Activated T-helper 2 cell treated with anti-CD3 and anti-CD28 coated beads, Interferon-gamma antibody, Interleukin-2, Interleukin-4, amounts not matched to agents 10 μg/mL and 5 μg/mL and 100 μg/mL, durations not matched to agents 14 hours and 24 hours and 36 hours (primary cell): Measurements from ENCODE around the gene TNFSF11. TPM values are rescaled to one million over a fixed set of nuclear protein-coding genes. Genes with fewer than 3 reads are reported as not detected.

Experiments used
- DNase-seq: peaks from one replicate; pipeline ENCODE4 v3.0.0; 2021; ENCODE audit warnings: low spot score
- H3K27ac Mint-ChIP-seq: one replicate; pipeline ENCODE4 v1.8.0; 2021; ENCODE audit warnings: mixed read lengths
- H3K27me3 Mint-ChIP-seq: one replicate; pipeline ENCODE4 v1.8.0; 2021; ENCODE audit warnings: low read depth, mixed read lengths
- H3K36me3 Mint-ChIP-seq: one replicate; pipeline ENCODE4 v1.8.0; 2021; ENCODE audit warnings: low read depth, mixed read lengths
- H3K4me1 Mint-ChIP-seq: one replicate; pipeline ENCODE4 v1.8.0; 2021; ENCODE audit warnings: low read depth, mixed read lengths
- H3K4me3 Mint-ChIP-seq: one replicate; pipeline ENCODE4 v1.8.0; 2021; ENCODE audit warnings: low read depth, mild to moderate bottlenecking, moderate library complexity, mixed read lengths
- H3K9me3 Mint-ChIP-seq: one replicate; pipeline ENCODE4 v1.8.0; 2021; ENCODE audit warnings: mixed read lengths
- intact Hi-C: fragments of 100-400 bp; cut with micrococcal nuclease; formaldehyde crosslinking; loops from one replicate; pipeline ENCODE4 v1.15.1; 2023
- total RNA-seq: library from RNA; stranded (reverse); gene quantifications from 2 replicates; pipeline ENCODE4 v1.2.3, GENCODE V29; 2022

Gene TNFSF11
- total RNA-seq, 1 donor from 2014 or later: 5.0 TPM

DNA sequence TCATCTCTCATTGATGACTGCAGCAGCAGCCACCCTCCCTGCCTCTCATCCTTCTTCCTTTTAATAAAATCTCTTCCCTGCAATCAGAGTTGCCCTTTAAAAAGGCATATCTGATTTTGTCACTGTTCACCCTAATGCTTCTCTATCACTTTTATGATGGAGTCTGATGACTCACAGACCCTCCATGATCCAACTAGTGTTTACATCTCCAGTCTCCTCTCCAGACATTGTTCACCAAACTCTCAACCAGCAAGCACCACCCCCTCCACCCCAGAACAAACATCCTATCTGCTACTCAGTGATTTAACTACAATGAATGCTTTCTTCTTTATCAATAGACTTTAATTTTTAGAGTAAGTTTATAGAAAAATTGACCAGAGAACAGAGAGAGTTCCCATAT is 59.5 kb downstream of the TNFSF11 start:
- H3K27ac Mint-ChIP-seq: no peak overlapping the region
- DNase-seq: no peak
- H3K4me1 Mint-ChIP-seq: no peaks in the 10 kb centered on the region
- H3K9me3 Mint-ChIP-seq: no peaks in the 10 kb centered on the region
- intact Hi-C loops: no loop called here
- no peaks in the 10 kb centered on the region for H3K36me3 Mint-ChIP-seq
- peaks cover 13% of the 10 kb centered on the region for H3K27me3 Mint-ChIP-seq
- H3K4me3 Mint-ChIP-seq: no peak overlapping the region

GRCh38 chr13:42638101-42638500 is 64.1 kb downstream of the TNFSF11 start:
- H3K4me1 Mint-ChIP-seq: no peaks in the 10 kb centered on the region
- peaks cover 14% of the 10 kb centered on the region for H3K27me3 Mint-ChIP-seq
- H3K36me3 Mint-ChIP-seq: no peaks in the 10 kb centered on the region
- H3K4me3 Mint-ChIP-seq: no peak overlapping the region
- H3K9me3 Mint-ChIP-seq: peaks cover 6% of the 10 kb centered on the region
- no peak overlapping the region for H3K27ac Mint-ChIP-seq
- DNase-seq: no peak
- intact Hi-C loops: no loop called here

GRCh38 chr13:42638886-42639285 is 64.9 kb downstream of the TNFSF11 start:
- no peak overlapping the region for H3K4me3 Mint-ChIP-seq
- peaks cover 10% of the 10 kb centered on the region for H3K27me3 Mint-ChIP-seq
- H3K9me3 Mint-ChIP-seq: peaks cover 6% of the 10 kb centered on the region
- DNase-seq: no peak
- H3K4me1 Mint-ChIP-seq: no peaks in the 10 kb centered on the region
- H3K27ac Mint-ChIP-seq: no peak overlapping the region
- intact Hi-C loops: no loop called here
- H3K36me3 Mint-ChIP-seq: no peaks in the 10 kb centered on the region

GRCh38 chr13:42643076-42643475 is 69.1 kb downstream of the TNFSF11 start:
- Mint-ChIP-seq H3K27ac (no peak overlapping the region), H3K9me3 (peaks cover 6% of the 10 kb centered on the region), H3K36me3 (no peaks in the 10 kb centered on the region), H3K4me3 (no peak overlapping the region), H3K4me1 (no peaks in the 10 kb centered on the region), H3K27me3 (peaks cover 4% of the 10 kb centered on the region)
- intact Hi-C loops: no loop called here
- no peak for DNase-seq

- H3K27me3 Mint-ChIP-seq: peaks cover 6% of the 10 kb centered on the region
- no peaks in the 10 kb centered on the region for H3K36me3 Mint-ChIP-seq
- intact Hi-C loops: no loop called here
- peaks cover 3% of the 10 kb centered on the region for H3K9me3 Mint-ChIP-seq
- H3K4me1 Mint-ChIP-seq: no peaks in the 10 kb centered on the region
- no peak overlapping the region for H3K4me3 Mint-ChIP-seq
- H3K27ac Mint-ChIP-seq: no peak overlapping the region
- DNase-seq: no peak
Observed at GRCh38 chr13:42644841-42645240, 70.9 kb downstream of the TNFSF11 start.

GRCh38 chr13:42645717-42646116 is 71.8 kb downstream of the TNFSF11 start:
- Mint-ChIP-seq H3K27ac (no peak overlapping the region), H3K36me3 (no peaks in the 10 kb centered on the region), H3K27me3 (peaks cover 10% of the 10 kb centered on the region), H3K4me1 (no peaks in the 10 kb centered on the region), H3K9me3 (no peaks in the 10 kb centered on the region), H3K4me3 (no peak overlapping the region)
- intact Hi-C loops: no loop called here
- no peak for DNase-seq

GRCh38 chr13:42649141-42649540 is 75.2 kb downstream of the TNFSF11 start:
- intact Hi-C loops: no loop called here
- Mint-ChIP-seq H3K9me3 (no peaks in the 10 kb centered on the region), H3K4me1 (peaks cover 2% of the 10 kb centered on the region), H3K27me3 (peaks cover 22% of the 10 kb centered on the region), H3K4me3 (no peak overlapping the region), H3K36me3 (no peaks in the 10 kb centered on the region), H3K27ac (no peak overlapping the region)
- DNase-seq: no peak

GRCh38 chr13:42649831-42650230 is 75.9 kb downstream of the TNFSF11 start:
- Mint-ChIP-seq H3K4me3 (no peak overlapping the region), H3K4me1 (peaks cover 2% of the 10 kb centered on the region), H3K9me3 (no peaks in the 10 kb centered on the region), H3K36me3 (no peaks in the 10 kb centered on the region), H3K27ac (no peak overlapping the region), H3K27me3 (peaks cover 22% of the 10 kb centered on the region)
- DNase-seq: no peak
- intact Hi-C loops: no loop called here

DNA sequence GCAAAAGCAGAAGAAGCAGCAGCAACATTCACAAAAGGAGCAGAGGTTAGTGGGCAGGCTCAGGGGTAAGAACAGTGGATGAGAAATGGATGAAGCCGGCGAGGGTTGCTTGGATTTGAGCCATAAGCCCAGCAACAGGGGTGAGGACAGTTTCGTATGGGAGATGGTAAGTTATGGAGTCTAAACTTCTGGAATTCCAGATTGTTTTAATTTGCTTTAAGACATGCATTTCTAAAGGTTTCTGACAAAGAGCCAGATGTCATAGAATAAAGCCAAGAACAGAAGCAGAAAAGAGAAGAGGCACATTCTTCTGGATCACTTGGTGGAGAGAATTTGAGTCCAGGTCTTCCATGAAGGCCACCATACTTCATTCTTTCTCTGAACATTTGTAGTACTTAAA is 76.6 kb downstream of the TNFSF11 start:
- Mint-ChIP-seq H3K4me1 (peaks cover 2% of the 10 kb centered on the region), H3K36me3 (no peaks in the 10 kb centered on the region), H3K27ac (no peak overlapping the region), H3K4me3 (no peak overlapping the region), H3K27me3 (peaks cover 29% of the 10 kb centered on the region), H3K9me3 (no peaks in the 10 kb centered on the region)
- intact Hi-C loops: no loop called here
- DNase-seq: no peak

DNA sequence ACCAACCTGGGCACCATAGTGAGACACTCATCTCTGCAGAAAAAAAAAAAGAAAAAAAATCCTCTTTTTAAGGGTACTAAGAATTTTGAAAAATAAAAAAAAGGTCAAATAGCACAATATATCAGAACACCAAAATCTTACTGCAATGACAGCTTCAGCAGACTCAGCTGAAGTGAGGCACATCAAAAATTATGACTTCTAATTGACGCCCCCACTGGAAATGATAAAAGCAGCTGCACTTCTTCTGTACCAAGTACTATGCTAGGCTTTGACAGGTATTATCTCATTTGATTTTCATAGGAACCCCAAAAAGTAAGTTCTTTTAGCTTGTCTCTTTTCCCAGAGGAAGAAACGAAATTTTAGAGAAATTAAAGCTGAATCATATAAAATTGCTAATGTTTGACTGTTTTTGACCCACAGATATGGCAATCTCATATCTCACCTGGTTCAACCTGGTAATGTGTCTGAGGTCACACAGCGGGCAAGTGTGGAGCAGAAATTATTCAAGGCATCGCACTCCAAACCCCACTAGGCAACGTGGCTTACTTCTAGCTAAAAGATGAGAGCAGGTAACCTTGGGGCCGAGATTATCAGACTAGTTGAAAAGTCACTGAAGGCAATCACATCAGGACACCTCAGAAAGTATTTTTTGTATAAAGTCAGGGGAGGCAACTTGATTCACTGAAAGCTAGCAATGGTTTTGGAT is 78.1 kb downstream of the TNFSF11 start:
- Mint-ChIP-seq H3K4me1 (peaks cover 2% of the 10 kb centered on the region), H3K4me3 (no peak overlapping the region), H3K9me3 (no peaks in the 10 kb centered on the region), H3K27me3 (peaks cover 39% of the 10 kb centered on the region), H3K36me3 (no peaks in the 10 kb centered on the region), H3K27ac (no peak overlapping the region)
- intact Hi-C loops: no loop called here
- no peak for DNase-seq

DNA sequence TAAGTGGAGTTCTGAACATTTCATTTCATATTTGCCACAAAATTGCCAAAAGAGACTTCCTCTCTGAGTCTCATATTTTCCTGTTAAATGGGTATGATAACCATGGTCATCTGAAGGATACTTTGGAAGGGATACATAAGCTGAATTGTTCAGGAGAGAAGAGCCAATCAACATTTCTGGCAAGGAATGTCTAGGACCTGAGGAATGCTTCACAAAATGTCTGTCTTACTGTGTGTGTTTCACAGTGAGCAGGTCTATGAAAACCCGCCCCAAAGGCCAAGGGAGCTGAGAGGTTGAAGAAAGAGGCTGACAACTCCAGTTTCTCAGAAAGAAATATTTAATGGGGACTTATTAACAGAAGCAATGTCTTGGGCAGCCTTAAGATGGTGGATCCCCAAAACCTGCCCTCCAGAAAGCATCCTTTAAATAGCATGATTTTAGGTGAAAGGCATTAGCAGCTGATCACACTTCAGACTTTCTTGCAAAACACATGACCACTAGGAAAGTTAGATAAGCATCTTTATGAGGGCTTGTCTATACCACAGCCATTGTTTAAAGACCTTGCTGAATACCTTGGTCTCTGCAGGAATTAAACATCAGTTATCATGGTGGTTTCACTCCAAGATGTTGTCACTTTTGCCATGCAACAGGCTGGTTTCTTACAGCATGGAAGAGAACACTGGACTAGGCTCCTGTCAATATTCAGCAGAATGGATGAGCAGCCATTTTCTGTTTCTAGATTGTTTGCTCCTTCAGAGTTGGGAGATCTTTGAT is 78.9 kb downstream of the TNFSF11 start:
- Mint-ChIP-seq H3K4me3 (no peak overlapping the region), H3K27ac (no peak overlapping the region), H3K36me3 (no peaks in the 10 kb centered on the region), H3K27me3 (peaks cover 44% of the 10 kb centered on the region), H3K4me1 (peaks cover 2% of the 10 kb centered on the region), H3K9me3 (no peaks in the 10 kb centered on the region)
- no peak for DNase-seq
- intact Hi-C loops: no loop called here

GRCh38 chr13:42653679-42654078 is 79.7 kb downstream of the TNFSF11 start:
- no peak overlapping the region for H3K27ac Mint-ChIP-seq
- H3K27me3 Mint-ChIP-seq: peaks cover 50% of the 10 kb centered on the region
- no peaks in the 10 kb centered on the region for H3K9me3 Mint-ChIP-seq
- H3K4me3 Mint-ChIP-seq: no peak overlapping the region
- H3K36me3 Mint-ChIP-seq: no peaks in the 10 kb centered on the region
- H3K4me1 Mint-ChIP-seq: peaks cover 2% of the 10 kb centered on the region
- intact Hi-C loops: no loop called here
- no peak for DNase-seq

GRCh38 chr13:42654212-42654611 is 80.3 kb downstream of the TNFSF11 start:
- Mint-ChIP-seq H3K4me3 (no peak overlapping the region), H3K36me3 (no peaks in the 10 kb centered on the region), H3K27me3 (peaks cover 54% of the 10 kb centered on the region), H3K9me3 (no peaks in the 10 kb centered on the region), H3K4me1 (peaks cover 2% of the 10 kb centered on the region), H3K27ac (no peak overlapping the region)
- intact Hi-C loops: no loop called here
- DNase-seq: no peak
